Epidermal melanocyte (primary cell): ENCODE measurements around the gene ARF4.
"Not testable (repeated sequence)": the region's sequence is repeated elsewhere in the genome, so short reads cannot be mapped to it uniquely, and the experiment has no call there.

Experiments used
- DNase-seq: peaks from one replicate; pipeline ENCODE4 v3.0.0; 2011; ENCODE audit warnings: low spot score; ENCODE audit not compliant: insufficient read length

The ARF4 gene

GRCh38 chr3:57597127-57597923, at the start of gene ARF4:
TSS of gene ARF4 (minus strand) at chr3:57597344. CDS start at chr3:57597140, 204 bp downstream.
- peak; percentile 98 for DNase-seq

- no peak for DNase-seq
These were observed 49.6 kb upstream of the ARF4 start for GRCh38 chr3:57646723-57647122.

- DNase-seq: no peak
These were observed 47.6 kb upstream of the ARF4 start for GRCh38 chr3:57644740-57645139.

- no peak for DNase-seq
These were observed 40.2 kb upstream of the ARF4 start for GRCh38 chr3:57637391-57637790.

- not testable (repeated sequence) for DNase-seq
These were observed 37.1 kb upstream of the ARF4 start for GRCh38 chr3:57634259-57634658.

- DNase-seq: peak; percentile 35
These were observed 30.8 kb upstream of the ARF4 start for GRCh38 chr3:57627976-57628375.

- DNase-seq: no peak
These were observed 27.7 kb upstream of the ARF4 start for GRCh38 chr3:57624801-57625200.

- no peak for DNase-seq
These were observed 25.2 kb upstream of the ARF4 start for GRCh38 chr3:57622362-57622761.

GRCh38 chr3:57617739-57618138, 20.6 kb upstream of the ARF4 start:
- DNase-seq: no peak

- DNase-seq: no peak
These were observed 19.1 kb upstream of the ARF4 start for GRCh38 chr3:57616233-57616632.

- not testable (repeated sequence) for DNase-seq
These were observed 14.7 kb upstream of the ARF4 start for GRCh38 chr3:57611870-57612269.

- no peak for DNase-seq
These were observed 8.5 kb upstream of the ARF4 start for GRCh38 chr3:57605683-57606082.

- DNase-seq: no peak
These were observed 7.8 kb upstream of the ARF4 start for GRCh38 chr3:57604971-57605370.

- no peak for DNase-seq
These were observed 3.1 kb upstream of the ARF4 start for GRCh38 chr3:57600195-57600594.

- no peak for DNase-seq
These were observed 1.7 kb upstream of the ARF4 start for GRCh38 chr3:57598765-57599360.

GRCh38 chr3:57596495-57597126, 533 bp downstream of the ARF4 start:
- peak; percentile 60 for DNase-seq

GRCh38 chr3:57594576-57594975, 2.6 kb downstream of the ARF4 start:
- DNase-seq: no peak

GRCh38 chr3:57594144-57594543, 3.0 kb downstream of the ARF4 start:
- no peak for DNase-seq

- DNase-seq: no peak
These were observed 4.8 kb downstream of the ARF4 start for GRCh38 chr3:57592306-57592705.

GRCh38 chr3:57587905-57588304, 9.2 kb downstream of the ARF4 start:
- DNase-seq: no peak

GRCh38 chr3:57586778-57587177, 10.4 kb downstream of the ARF4 start:
- DNase-seq: no peak

- DNase-seq: no peak
These were observed 13.6 kb downstream of the ARF4 start for GRCh38 chr3:57583544-57583943.
